GM23338 (cell line): ENCODE results near the gene EHBP1L1. TPM values are rescaled to one million over a fixed set of nuclear protein-coding genes. Genes with fewer than 3 reads are reported as not detected.
A peak's percentile ranks its signal among the peaks of the same experiment; 100 is the strongest.

ENCODE experiments used
- ATAC-seq: fragments of 200-7000 bp; cut with Tn5 transposase; 3 replicates; pipeline ENCODE4 v1.9.1; 2020
- DNase-seq: peaks from one replicate; pipeline ENCODE4 v3.0.0-alpha.2; 2015; ENCODE audit warnings: low spot score
- H2AFZ ChIP-seq: fragments of 200-600 bp; sonication (generic); 2 replicates; pipeline ENCODE4 v1.8.0; 2016; ENCODE audit warnings: antibody characterized with exemption, mild to moderate bottlenecking, moderate library complexity
- H3F3A ChIP-seq: fragments of 200-600 bp; sonication (generic); replicated peaks from 2 replicates; pipeline ENCODE4 v1.8.0; 2017; ENCODE audit warnings: antibody characterized with exemption, mixed run types, low read depth
- H3K27ac ChIP-seq: fragments of 200-600 bp; sonication (generic); 2 replicates; pipeline ENCODE4 v1.6.1; 2016; ENCODE audit warnings: low read depth
- H3K27me3 ChIP-seq: fragments of 200-600 bp; sonication (generic); 2 replicates; pipeline ENCODE4 v1.8.0; 2016; ENCODE audit warnings: mild to moderate bottlenecking, mixed run types, moderate library complexity; ENCODE audit not compliant: insufficient read depth
- H3K36me3 ChIP-seq: fragments of 200-600 bp; sonication (generic); 2 replicates; pipeline ENCODE4 v1.8.0; 2016; ENCODE audit warnings: mild to moderate bottlenecking; ENCODE audit not compliant: insufficient read depth
- H3K4me1 ChIP-seq: fragments of 200-600 bp; sonication (generic); 2 replicates; pipeline ENCODE4 v1.8.0; 2016; ENCODE audit warnings: mild to moderate bottlenecking, moderate library complexity; ENCODE audit not compliant: insufficient read depth
- H3K4me2 ChIP-seq: fragments of 200-600 bp; sonication (generic); 2 replicates; pipeline ENCODE4 v1.7.1; 2017; ENCODE audit warnings: mixed run types
- H3K4me3 ChIP-seq: fragments of 200-600 bp; sonication (generic); 2 replicates; pipeline ENCODE4 v1.6.1; 2016; ENCODE audit warnings: mixed run types
- H3K79me2 ChIP-seq: fragments of 200-600 bp; sonication (generic); replicated peaks from 2 replicates; pipeline ENCODE4 v1.8.0; 2017; ENCODE audit warnings: mild to moderate bottlenecking; ENCODE audit not compliant: insufficient read depth
- H3K9me2 ChIP-seq: fragments of 200-600 bp; sonication (generic); 2 replicates; pipeline ENCODE4 v1.8.0; 2017; ENCODE audit not compliant: insufficient read depth
- H4K20me1 ChIP-seq: fragments of 200-600 bp; sonication (generic); replicated peaks from 2 replicates; pipeline ENCODE4 v1.8.0; 2017; ENCODE audit warnings: mild to moderate bottlenecking; ENCODE audit not compliant: insufficient read depth
- H3K27ac Mint-ChIP-seq: 2 replicates; pipeline ENCODE4 v1.8.0; 2020; ENCODE audit warnings: inconsistent platforms, mild to moderate bottlenecking, moderate library complexity, mixed read lengths
- H3K27me3 Mint-ChIP-seq: 3 replicates; pipeline ENCODE4 v1.8.0; 2022; ENCODE audit warnings: low read depth, mild to moderate bottlenecking, moderate library complexity, mixed read lengths, inconsistent platforms; ENCODE audit not compliant: insufficient read depth, poor library complexity
- H3K36me3 Mint-ChIP-seq: 3 replicates; pipeline ENCODE4 v1.8.0; 2021; ENCODE audit warnings: low read depth, mild to moderate bottlenecking, inconsistent platforms, moderate library complexity, mixed read lengths
- H3K4me1 Mint-ChIP-seq: 3 replicates; pipeline ENCODE4 v1.8.0; 2020; ENCODE audit warnings: mild to moderate bottlenecking, inconsistent platforms, mixed read lengths
- H3K4me3 Mint-ChIP-seq: 3 replicates; pipeline ENCODE4 v1.8.0; 2021; ENCODE audit warnings: moderate library complexity, mild to moderate bottlenecking, inconsistent platforms, mixed read lengths
- H3K9me3 Mint-ChIP-seq: 3 replicates; pipeline ENCODE4 v1.8.0; 2020; ENCODE audit warnings: moderate library complexity, mild to moderate bottlenecking, inconsistent platforms, mixed read lengths
- CREB1 ChIP-seq: fragments of 250-450 bp; sonication (Bioruptor Pico); IDR thresholded peaks from 2 replicates; pipeline ENCODE4 v1.5.0; 2020; ENCODE audit warnings: low read depth, mild to moderate bottlenecking, moderate library complexity
- EZH2 ChIP-seq: fragments of 200-600 bp; sonication (generic); IDR thresholded peaks from one replicate; pipeline ENCODE4 v1.8.0; 2017; ENCODE audit warnings: antibody characterized with exemption, mild to moderate bottlenecking, low read depth; ENCODE audit not compliant: unreplicated experiment
- EZH2phosphoT487 ChIP-seq: fragments of 200-600 bp; sonication (generic); IDR thresholded peaks from one replicate; pipeline ENCODE4 v1.8.1; 2018; ENCODE audit warnings: antibody characterized with exemption; ENCODE audit not compliant: unreplicated experiment
- JUNB ChIP-seq: IDR thresholded peaks from one replicate; pipeline ENCODE4 v1.6.1; 2016; ENCODE audit warnings: antibody characterized with exemption; ENCODE audit not compliant: unreplicated experiment
- NANOG ChIP-seq: IDR thresholded peaks from 2 replicates; pipeline ENCODE4 v1.6.1; 2016; ENCODE audit warnings: antibody characterized with exemption, borderline replicate concordance
- POLR2AphosphoS5 ChIP-seq: IDR thresholded peaks from 2 replicates; pipeline ENCODE4 v1.6.1; 2016; ENCODE audit warnings: antibody characterized with exemption, low read depth
- REST ChIP-seq: IDR thresholded peaks from one replicate; pipeline ENCODE4 v1.6.1; 2018; ENCODE audit warnings: antibody characterized with exemption; ENCODE audit not compliant: unreplicated experiment
- STAT1 ChIP-seq: IDR thresholded peaks from one replicate; pipeline ENCODE4 v1.6.1; 2016; ENCODE audit warnings: antibody characterized with exemption; ENCODE audit not compliant: unreplicated experiment
- ZNF114 ChIP-seq: fragments of 250-450 bp; sonication (Bioruptor Pico); IDR thresholded peaks from 2 replicates; pipeline ENCODE4 v1.5.0; 2020; ENCODE audit warnings: mild to moderate bottlenecking, moderate library complexity
- ZNF331 ChIP-seq: fragments of 250-450 bp; sonication (Bioruptor Pico); IDR thresholded peaks from 2 replicates; pipeline ENCODE4 v1.5.0; 2020; ENCODE audit warnings: low read depth, mild to moderate bottlenecking, moderate library complexity
- ZNF462 ChIP-seq: fragments of 250-450 bp; sonication (Bioruptor Pico); IDR thresholded peaks from 2 replicates; pipeline ENCODE4 v1.5.0; 2020; ENCODE audit warnings: mild to moderate bottlenecking, moderate library complexity
- polyA plus RNA-seq: library from polyadenylated mRNA; unstranded; fragments of >200 nt; fragmentation: Nextera tagmentation; extraction: Ambion mirVana; gene quantifications from 2 replicates; pipeline ENCODE4 v1.2.1, GENCODE V29; 2016
- total RNA-seq: library from RNA; depleted of rRNA; stranded (reverse); fragments of >200 nt; shearing (Covaris generic); gene quantifications from 2 replicates; pipeline ENCODE4 v1.2.3, GENCODE V29; 2014
- TF ChIP-seq, protein P1 (sequence below): IDR thresholded peaks from 2 replicates; pipeline ENCODE4 v1.6.1; 2016; ENCODE audit warnings: antibody characterized with exemption
- TF ChIP-seq, protein P2 (sequence below), 2 experiments: fragments of 200-600 bp in 1 of 2; sonication (generic) in 1 of 2; conservative IDR thresholded peaks; 2 replicates each; pipeline versions ENCODE4 v1.5.1 to v1.6.1; 2016 to 2017; ENCODE audit warnings: antibody characterized with exemption in 2 of 2, low read depth in 2 of 2, mild to moderate bottlenecking in 2 of 2, moderate library complexity in 1 of 2

Gene EHBP1L1
- total and polyA plus RNA-seq, 2 experiments from 2014 or later: 2.9 to 10.9 TPM

- H3K4me3 Mint-ChIP-seq: peak overlapping the region; percentile 75
- H3K9me3 Mint-ChIP-seq: no peaks in the 10 kb centered on the region
- Histone ChIP-seq H3F3A (peaks cover 24% of the 10 kb centered on the region; the same call in 1 of the 2 replicates), H4K20me1 (no peaks in the 10 kb centered on the region), H3K4me2 (peak overlapping the region; percentile 89), H3K9me2 (no peaks in the 10 kb centered on the region), H3K27ac (no peak overlapping the region), H3K4me3 (peak overlapping the region; percentile 72), H3K36me3 (no peaks in the 10 kb centered on the region), H3K4me1 (peaks cover 47% of the 10 kb centered on the region), H3K79me2 (no peaks in the 10 kb centered on the region), H3K27me3 (peaks cover 59% of the 10 kb centered on the region), H2AFZ (no peak overlapping the region)
- ATAC-seq: no peak
- peaks cover 43% of the 10 kb centered on the region for H3K27me3 Mint-ChIP-seq
- H3K36me3 Mint-ChIP-seq: no peaks in the 10 kb centered on the region; the same call in 2 of the 3 replicates
- no peak overlapping the region for H3K27ac Mint-ChIP-seq
- no peak for DNase-seq
- H3K4me1 Mint-ChIP-seq: peaks cover 60% of the 10 kb centered on the region
- TF ChIP-seq EZH2phosphoT487 (no peak), NANOG (no peak), ZNF331 (CRISPR knock-in tag) (no peak), STAT1 (no peak), EZH2 (no peak), JUNB (no peak), CREB1 (CRISPR knock-in tag) (no peak), POLR2AphosphoS5 (no peak), REST (no peak), ZNF462 (CRISPR knock-in tag) (no peak), ZNF114 (CRISPR knock-in tag) (no peak)
- TF ChIP-seq, protein P1, sequence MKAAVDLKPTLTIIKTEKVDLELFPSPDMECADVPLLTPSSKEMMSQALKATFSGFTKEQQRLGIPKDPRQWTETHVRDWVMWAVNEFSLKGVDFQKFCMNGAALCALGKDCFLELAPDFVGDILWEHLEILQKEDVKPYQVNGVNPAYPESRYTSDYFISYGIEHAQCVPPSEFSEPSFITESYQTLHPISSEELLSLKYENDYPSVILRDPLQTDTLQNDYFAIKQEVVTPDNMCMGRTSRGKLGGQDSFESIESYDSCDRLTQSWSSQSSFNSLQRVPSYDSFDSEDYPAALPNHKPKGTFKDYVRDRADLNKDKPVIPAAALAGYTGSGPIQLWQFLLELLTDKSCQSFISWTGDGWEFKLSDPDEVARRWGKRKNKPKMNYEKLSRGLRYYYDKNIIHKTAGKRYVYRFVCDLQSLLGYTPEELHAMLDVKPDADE: no peak
- TF ChIP-seq, protein P2, sequence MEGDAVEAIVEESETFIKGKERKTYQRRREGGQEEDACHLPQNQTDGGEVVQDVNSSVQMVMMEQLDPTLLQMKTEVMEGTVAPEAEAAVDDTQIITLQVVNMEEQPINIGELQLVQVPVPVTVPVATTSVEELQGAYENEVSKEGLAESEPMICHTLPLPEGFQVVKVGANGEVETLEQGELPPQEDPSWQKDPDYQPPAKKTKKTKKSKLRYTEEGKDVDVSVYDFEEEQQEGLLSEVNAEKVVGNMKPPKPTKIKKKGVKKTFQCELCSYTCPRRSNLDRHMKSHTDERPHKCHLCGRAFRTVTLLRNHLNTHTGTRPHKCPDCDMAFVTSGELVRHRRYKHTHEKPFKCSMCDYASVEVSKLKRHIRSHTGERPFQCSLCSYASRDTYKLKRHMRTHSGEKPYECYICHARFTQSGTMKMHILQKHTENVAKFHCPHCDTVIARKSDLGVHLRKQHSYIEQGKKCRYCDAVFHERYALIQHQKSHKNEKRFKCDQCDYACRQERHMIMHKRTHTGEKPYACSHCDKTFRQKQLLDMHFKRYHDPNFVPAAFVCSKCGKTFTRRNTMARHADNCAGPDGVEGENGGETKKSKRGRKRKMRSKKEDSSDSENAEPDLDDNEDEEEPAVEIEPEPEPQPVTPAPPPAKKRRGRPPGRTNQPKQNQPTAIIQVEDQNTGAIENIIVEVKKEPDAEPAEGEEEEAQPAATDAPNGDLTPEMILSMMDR (conservative IDR thresholded peaks at IDR 0.05; ENCODE audit: low read depth in 2 of 2): no peak
Observed at GRCh38 chr11:65556470-65557279, 19.2 kb upstream of the EHBP1L1 start.
